GM21528 (cell line): ENCODE results near the gene TMEM163.
"Not testable (repeated sequence)": the region's sequence is repeated elsewhere in the genome, so short reads cannot be mapped to it uniquely, and the experiment has no call there.

Source experiments
- ATAC-seq: cut with Tn5 transposase; IDR thresholded peaks from one replicate; pipeline ENCODE4 v1.9.1; 2021; ENCODE audit warnings: mild to moderate bottlenecking, moderate library complexity; ENCODE audit not compliant: unreplicated experiment, low FRiP score

The TMEM163 gene

DNA sequence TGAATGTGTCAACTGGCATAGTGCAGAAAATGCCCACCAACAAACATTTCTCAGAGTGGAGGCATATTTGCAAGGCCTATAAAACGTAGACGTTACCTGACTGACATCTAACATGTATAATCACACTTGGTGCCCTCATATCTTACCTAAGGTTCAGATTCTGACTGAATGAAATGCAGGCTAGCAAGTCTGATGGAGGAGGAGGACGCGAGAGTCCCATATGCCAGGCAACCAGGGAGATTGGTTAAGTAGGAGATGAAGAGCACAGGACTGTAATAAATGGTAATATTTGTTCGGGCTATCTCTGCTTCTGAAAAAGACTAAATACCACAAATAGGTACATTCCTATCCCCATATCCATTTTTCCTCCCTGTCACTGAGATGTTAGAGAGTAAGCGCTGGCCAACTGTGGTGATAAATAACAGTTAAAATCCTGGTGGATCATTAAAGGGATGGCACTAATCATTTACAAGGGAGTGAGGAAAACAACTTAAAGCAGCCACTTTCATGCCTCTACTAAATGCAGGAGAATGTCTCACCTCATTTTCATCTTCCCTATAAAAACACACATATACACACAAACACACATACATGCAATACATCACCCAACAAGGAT, 217.2 kb downstream of the TMEM163 start:
- ATAC-seq = no peak

DNA sequence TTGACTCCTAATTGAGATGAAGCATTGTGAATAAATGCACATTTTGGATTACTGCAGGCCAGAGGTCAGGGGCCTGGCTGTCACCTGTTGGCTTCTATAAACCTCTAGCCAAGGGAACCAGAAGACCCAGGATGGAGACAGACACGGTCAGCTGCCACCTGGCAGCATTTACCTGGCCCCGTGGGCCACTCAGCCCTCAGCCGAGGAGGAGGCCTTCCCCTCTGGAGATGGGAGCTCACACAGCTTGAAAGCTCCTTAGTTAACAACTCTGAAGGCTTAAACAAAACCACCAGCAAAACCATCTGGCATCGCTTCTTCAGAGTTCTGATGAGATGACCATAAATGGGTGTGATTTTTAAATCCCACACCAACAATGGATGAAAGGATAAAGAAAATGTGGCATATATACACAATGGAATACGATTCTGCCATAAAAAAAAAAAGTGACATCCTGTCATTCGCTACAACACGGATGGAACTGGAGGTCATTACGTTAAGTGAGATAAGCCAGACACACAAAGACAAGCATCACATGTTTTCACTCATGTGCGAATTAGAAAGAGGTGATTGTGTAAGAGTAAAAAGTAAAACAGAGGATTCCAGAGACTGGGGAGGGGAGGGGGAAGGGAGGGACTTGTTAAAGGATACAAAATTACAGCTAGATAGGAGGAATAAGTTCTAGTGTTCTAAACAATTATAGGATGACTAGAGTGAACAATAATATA, 218.4 kb downstream of the TMEM163 start:
- no peak for ATAC-seq

DNA sequence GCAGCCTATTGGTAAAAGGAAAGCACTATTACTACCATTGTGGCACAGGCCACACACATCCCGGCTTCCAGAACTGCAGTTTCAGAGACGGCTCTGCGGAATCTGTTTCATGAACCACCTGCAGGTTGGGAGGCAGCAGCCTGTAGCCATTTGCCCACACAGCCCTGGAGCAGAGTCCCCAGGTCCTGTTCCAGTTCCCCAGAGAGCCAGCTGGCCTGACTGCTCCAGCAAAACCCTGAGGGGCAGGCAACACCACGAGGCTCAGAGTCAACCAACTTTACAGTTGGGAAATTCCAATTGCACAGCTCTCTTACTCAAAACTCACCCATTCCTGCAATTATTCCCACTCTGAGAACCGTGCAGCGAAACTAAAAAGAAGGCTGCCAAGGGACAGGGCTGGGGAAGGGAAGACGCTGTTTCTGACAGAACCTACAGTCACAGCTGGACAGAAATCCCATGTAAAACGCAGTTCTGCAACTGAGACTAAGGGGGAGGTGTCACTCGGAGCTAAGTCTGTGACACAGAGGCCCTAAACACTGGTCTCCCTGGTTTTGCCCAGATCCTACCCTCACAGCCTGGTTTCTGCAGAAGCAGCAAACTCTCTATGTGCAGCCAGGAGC, 219.4 kb downstream of the TMEM163 start:
- ATAC-seq = no peak

DNA sequence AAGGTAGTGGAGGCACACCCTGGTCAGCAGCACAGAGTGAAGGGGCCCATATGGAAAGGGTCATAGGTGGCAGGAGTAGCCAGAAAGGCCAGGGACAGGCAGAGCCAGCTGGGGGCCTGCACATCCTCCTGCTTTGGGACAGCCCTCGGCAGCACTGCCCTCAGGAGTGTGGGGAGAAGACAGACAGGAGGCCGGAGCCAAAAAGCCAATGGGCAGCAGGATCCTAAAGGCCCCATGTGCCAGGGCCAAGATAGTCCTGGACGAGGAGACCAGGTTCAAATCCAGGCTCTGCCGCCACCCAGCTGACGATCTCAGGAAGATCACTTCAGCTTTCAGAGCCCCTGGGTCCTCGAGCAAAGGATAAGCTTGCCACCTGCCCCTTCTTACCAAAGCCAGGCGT, 220.1 kb downstream of the TMEM163 start:
- ATAC-seq = no peak

- ATAC-seq = no peak
These were observed 225.0 kb downstream of the TMEM163 start for GRCh38 chr2:134493797-134494196.

DNA sequence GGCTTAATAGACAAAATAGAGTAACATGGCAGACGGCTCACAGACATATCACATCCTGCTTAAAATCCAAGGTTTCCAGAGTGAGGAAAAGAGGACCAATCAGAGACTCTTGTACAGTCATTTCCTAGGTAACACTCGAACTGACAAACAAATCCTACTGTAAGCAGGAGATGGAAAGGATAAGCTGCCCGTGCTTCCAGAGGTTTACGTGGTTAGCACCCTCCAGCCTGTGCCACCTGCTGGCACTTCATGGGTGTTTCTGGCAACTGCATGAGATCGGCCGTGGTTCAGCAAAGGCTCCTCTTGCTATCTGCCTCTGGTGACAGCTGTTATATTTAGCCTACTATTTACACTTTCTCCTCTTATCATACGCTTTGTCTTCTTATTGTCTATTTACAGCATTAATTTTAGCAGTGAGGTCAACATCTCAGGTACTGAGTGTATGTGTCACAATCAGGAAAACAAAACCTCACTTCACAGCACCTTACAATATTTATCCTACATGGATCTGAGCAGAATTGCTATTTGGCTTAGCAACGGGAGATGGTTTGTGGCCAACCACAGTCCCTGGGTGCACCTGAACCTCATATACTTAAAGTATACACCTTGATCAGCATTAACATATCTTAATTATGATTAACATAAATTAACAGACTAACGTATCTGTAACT, 226.9 kb downstream of the TMEM163 start:
- no peak for ATAC-seq

DNA sequence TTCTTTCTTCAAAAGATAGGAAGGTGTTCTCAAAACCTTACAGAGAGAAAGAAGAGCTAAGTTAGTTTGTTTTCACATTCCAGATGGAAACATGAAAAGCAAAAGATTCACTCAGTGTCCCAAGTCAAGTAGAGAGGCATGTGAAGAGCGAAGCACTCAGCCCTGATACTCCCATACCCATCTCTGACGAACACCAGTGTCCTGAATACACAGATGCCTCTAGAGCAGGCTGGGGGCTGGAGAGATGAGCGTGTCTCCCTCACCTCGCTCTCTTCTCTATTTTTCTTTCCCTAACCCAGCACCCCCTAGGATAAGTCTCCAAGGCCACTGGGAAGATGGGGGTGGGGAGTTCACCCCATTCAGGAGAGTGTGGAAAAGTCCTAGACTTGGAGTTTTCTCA, 227.8 kb downstream of the TMEM163 start:
- no peak for ATAC-seq

- ATAC-seq = no peak
These were observed 228.2 kb downstream of the TMEM163 start for GRCh38 chr2:134490559-134490958.

DNA sequence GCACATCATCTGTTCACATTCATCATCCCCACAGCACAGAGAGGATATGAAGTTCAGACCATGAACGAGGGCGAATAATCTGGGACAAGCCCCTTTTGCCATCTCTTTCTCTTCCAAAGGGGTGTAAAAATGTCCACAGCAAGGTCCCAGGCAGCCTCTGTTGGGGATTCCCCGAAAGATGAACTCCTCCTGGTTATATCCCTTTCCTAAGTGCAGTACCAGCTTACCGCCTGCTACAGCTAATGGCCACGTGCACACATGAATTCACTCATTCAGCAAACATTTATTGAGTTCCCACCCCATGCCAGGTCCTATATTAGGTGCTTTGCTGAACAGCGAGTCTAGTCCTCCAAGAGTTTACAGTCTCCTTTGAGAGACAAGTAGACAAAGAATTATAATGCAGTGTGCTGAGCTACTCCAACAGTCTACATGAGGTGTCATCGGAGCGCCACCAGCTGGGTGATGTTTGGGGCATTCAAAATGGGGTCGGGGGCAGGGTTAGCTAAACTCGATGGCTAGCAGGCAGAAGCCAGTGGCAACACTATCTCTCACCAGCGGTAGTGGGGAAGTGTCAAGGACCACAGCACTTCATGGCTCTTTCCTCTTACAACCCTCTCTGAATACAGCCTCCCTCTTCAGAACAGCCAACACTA, 228.9 kb downstream of the TMEM163 start:
- ATAC-seq = no peak

DNA sequence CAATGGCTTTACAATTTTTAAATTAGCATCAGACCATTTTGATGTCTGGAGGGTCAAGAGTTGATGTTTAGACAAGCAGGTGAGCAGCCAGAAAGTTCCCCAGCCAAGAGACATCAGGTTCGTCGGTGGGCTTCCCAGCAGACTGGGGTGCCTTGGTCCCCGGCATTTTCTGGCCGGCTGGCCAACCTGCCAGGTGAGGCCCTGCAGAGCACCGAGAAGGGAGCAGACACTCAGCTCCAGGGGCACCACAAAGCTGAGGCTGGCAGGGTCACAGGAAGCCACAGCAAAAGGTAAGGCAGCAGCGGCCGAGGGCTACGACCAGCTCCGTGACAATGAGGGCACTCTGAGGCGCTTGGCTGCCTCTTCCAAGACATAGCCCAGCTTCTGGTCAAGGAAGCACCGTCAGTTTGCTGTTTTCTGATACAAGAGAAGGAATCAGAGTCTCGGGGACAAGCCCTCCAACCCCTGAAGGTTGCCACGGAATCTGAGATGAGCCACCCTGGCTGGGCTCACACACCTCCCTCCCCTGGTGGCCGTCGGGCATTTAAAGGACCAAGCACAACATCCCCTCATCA, 235.9 kb downstream of the TMEM163 start:
- ATAC-seq = no peak

DNA sequence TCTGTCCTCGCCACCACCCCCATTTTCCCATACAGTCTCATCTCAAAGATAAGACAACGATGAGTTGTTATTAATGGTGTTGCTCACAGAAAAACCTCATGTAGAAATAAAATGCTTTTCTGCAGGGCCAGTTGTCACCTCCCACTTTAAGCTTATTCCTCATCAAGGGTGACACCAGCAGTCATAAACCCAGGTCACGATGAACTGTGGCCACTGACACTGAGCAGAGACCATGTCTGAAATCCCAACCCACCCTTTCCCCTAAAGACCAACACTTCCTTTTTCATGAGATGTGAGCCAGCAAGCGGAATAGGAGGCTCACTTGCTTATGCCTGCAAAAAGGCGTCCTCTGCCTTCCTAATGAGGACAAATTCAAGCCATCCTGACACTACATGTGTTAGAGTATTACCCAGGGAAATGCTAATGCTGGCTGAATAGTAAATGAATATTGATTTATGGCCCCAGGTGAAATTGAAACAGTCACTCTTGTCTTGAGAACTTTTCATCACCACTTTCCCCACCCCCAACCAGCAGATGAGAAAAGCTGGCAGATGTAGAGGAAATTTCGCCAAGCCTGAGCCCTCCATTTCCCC, 236.6 kb downstream of the TMEM163 start:
- no peak for ATAC-seq

DNA sequence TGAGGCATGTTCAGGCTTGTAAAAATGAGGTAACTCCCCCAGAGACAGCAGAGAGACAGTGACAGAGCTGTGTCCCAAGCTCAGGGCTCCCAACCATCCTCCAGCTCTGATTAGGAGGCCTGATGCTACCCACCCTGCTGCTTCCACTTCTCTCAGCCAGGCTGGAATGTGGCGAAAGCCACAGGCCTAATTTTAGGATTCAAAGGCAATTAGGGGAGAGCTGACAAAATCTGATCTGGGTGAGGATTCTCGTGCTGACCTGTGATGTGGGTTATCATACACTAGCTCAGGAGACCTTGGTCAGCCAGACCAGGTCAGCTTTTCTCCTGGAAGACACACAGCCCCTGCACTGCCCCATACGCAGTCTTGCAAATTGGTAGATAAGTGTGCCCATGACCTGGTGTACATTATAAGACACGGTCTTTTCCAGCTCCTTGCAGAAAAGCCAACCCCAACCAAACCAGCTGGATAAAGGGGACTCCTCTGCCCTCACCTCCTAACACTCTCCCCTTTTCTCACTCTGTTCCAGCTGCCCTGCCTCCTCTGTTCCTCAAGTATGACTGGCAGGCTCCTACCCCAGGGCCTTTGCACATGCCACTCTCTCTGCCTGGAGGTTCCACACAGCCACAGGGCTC, 239.0 kb downstream of the TMEM163 start:
- no peak for ATAC-seq

GRCh38 chr2:134476982-134477381, 241.8 kb downstream of the TMEM163 start:
- not testable (repeated sequence) for ATAC-seq

DNA sequence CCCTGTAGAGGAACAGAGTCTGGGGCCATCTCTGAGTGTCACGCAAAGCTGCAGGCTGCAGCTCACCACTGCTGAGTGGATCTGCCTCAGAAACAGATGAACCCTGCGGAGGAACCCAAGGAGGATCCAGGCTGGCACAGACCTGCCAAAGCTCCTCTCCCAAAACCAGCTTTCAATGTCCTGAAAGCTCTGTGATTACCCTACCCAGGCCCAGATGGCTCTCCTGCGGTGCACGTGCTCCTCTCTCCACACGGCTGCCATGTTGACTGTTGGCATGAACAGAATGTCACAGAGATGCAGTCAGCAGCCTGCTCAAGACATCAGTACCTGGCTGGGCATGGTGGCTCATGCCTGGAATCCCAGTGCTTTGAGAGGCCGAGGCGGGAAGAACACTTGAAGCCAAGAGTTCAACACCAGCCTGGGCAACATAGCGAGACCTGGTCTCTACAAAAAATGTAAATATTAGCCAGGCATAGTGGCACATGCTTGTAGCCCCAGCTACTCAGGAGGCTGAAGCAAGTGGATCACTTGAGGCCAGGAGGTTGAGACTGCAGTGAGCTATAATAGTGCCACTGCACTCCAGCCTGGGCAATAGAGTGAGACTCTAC, 248.1 kb downstream of the TMEM163 start:
- no peak for ATAC-seq

- no peak for ATAC-seq
These were observed 249.2 kb downstream of the TMEM163 start for GRCh38 chr2:134469516-134470115.

DNA sequence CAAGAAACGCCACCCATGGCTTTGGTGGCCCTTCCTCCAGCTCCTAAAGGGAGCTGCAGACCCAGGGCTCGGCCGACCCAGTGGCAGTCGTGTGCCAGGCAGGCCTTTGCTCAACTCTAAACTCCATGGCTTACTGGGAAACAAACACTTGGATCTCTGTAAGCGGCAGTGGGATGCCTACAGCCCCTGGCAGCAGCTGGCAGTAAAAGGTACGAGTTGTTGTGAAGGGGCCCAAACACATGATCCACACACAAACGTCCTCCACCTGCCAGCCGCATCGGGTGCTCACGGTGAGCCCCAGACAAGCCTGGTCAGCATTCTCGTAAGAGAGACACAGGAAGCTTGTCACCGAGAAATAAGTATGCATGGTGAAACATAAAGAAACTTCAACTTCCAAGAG, 250.0 kb downstream of the TMEM163 start:
- ATAC-seq = no peak

- ATAC-seq = no peak
These were observed 250.6 kb downstream of the TMEM163 start for GRCh38 chr2:134468164-134468563.

DNA sequence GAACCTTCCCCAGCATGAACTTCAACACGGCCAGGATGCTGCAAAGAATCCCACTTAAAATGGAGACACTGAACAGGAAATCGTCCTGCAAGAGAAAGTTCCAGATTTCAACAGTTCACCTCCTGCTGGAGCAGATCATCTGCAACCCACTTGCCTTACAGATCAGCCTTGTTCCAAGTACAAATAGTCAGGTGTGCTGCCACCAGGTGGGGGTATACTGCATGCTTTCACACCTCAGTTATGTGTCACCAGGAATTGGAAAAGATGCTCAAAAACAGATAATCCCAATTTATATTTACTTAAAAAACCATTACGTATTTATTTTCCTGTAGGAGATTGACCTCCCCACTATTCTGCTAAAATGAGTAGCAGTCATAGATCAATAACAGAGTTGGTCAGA, 252.7 kb downstream of the TMEM163 start:
- ATAC-seq = no peak
